Measurements from ENCODE around the gene RNASEH2A.
A peak's percentile ranks its signal among the peaks of the same experiment; 100 is the strongest.

The RNASEH2A gene

GRCh38 chr19:12806242-12807081 lies at the start of gene RNASEH2A:
Gene RNASEH2A (plus strand): TSS chr19:12806584. CDS start chr19:12806674, 90 bp downstream.
- DNase-seq, result peak; percentile 87

GRCh38 chr19:12757544-12758274 lies 48.7 kb upstream of the RNASEH2A start:
- DNase-seq, result peak; percentile 67

- DNase-seq, result no peak
These were observed 46.7 kb upstream of the RNASEH2A start for GRCh38 chr19:12759686-12760085.

GRCh38 chr19:12763100-12763499 lies 43.3 kb upstream of the RNASEH2A start:
- DNase-seq, result no peak

GRCh38 chr19:12764698-12765097 lies 41.7 kb upstream of the RNASEH2A start:
- DNase-seq, result no peak

- DNase-seq, result peak; percentile 81
These were observed 40.3 kb upstream of the RNASEH2A start for GRCh38 chr19:12766051-12766521.

GRCh38 chr19:12767150-12767549 lies 39.2 kb upstream of the RNASEH2A start:
- DNase-seq, result no peak

GRCh38 chr19:12767666-12768065 lies 38.7 kb upstream of the RNASEH2A start:
- DNase-seq, result no peak

- peak; percentile 78 for DNase-seq
These were observed 36.7 kb upstream of the RNASEH2A start for GRCh38 chr19:12769689-12770088.

- DNase-seq, result no peak
These were observed 35.5 kb upstream of the RNASEH2A start for GRCh38 chr19:12770922-12771321.

GRCh38 chr19:12772323-12772722 lies 34.1 kb upstream of the RNASEH2A start:
- DNase-seq, result no peak

GRCh38 chr19:12773571-12773970 lies 32.8 kb upstream of the RNASEH2A start:
- DNase-seq, result no peak

- peak; percentile 71 for DNase-seq
These were observed 31.5 kb upstream of the RNASEH2A start, which contains the start of gene HOOK2 for GRCh38 chr19:12774588-12775555. Gene HOOK2 (minus strand): TSS chr19:12775552. CDS start chr19:12775449, 103 bp downstream.

- DNase-seq, result peak; percentile 79
These were observed 29.0 kb upstream of the RNASEH2A start for GRCh38 chr19:12777217-12778016.

GRCh38 chr19:12778017-12778904 lies 28.1 kb upstream of the RNASEH2A start:
- DNase-seq, result peak; percentile 67

- no peak for DNase-seq
These were observed 27.6 kb upstream of the RNASEH2A start for GRCh38 chr19:12778905-12779161.

GRCh38 chr19:12779162-12779993 lies 27.0 kb upstream of the RNASEH2A start:
- no peak for DNase-seq

GRCh38 chr19:12782174-12782423 lies 24.3 kb upstream of the RNASEH2A start:
- no peak for DNase-seq

- DNase-seq, result peak; percentile 97
These were observed 23.7 kb upstream of the RNASEH2A start for GRCh38 chr19:12782424-12783290.

Measured in CD4-positive, alpha-beta T cell treated with Interleukin-15 for 1 hour (primary cell).